Measurements from ENCODE around the gene NAA10. TPM values are rescaled to one million over a fixed set of nuclear protein-coding genes. Genes with fewer than 3 reads are reported as not detected.

NAA10 gene
- total and polyA plus RNA-seq, 2 donors: 24.7 to 139 TPM

GRCh38 chrX:153881281-153881680, 53.6 kb downstream of the NAA10 start:
- H3K4me3 ChIP-seq (ENCODE audit: low read depth, low read length): no peak overlapping the region
- 74% methylated on average over 7 of the region's 7 CpGs for WGBS
- DNase-seq (ENCODE audit: extremely low spot score): no peak
- H3K36me3 ChIP-seq (ENCODE audit: insufficient read depth): no peaks in the 10 kb centered on the region
- H3K27ac ChIP-seq (ENCODE audit: low read depth): no peak overlapping the region
- no peaks in the 10 kb centered on the region for H3K4me1 ChIP-seq (ENCODE audit: insufficient read depth)

DNA sequence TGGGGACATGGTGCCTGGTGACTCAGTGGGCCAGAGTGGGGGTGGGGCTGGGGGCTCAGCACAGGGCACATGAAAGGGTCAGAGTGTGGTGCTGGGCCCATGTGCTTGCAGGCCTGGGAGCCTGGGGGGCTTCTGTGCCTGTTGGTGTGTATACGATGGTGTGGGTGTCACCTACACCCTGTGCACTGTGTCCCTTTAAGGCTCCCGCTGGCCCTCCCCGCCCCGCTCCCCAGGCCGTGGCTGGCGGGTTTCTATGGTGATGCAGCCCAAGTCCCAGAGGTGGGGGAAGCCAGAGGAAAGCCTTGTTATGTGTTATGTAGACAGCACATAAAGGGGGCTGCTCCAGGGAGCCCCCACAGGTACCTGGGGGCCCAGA, 54.4 kb downstream of the NAA10 start:
- no peaks in the 10 kb centered on the region for H3K36me3 ChIP-seq (ENCODE audit: insufficient read depth)
- H3K4me1 ChIP-seq (ENCODE audit: insufficient read depth): no peaks in the 10 kb centered on the region
- H3K4me3 ChIP-seq (ENCODE audit: low read depth, low read length): no peak overlapping the region
- 22% methylated on average over 6 of the region's 6 CpGs for WGBS
- DNase-seq (ENCODE audit: extremely low spot score): no peak
- no peak overlapping the region for H3K27ac ChIP-seq (ENCODE audit: low read depth)

DNA sequence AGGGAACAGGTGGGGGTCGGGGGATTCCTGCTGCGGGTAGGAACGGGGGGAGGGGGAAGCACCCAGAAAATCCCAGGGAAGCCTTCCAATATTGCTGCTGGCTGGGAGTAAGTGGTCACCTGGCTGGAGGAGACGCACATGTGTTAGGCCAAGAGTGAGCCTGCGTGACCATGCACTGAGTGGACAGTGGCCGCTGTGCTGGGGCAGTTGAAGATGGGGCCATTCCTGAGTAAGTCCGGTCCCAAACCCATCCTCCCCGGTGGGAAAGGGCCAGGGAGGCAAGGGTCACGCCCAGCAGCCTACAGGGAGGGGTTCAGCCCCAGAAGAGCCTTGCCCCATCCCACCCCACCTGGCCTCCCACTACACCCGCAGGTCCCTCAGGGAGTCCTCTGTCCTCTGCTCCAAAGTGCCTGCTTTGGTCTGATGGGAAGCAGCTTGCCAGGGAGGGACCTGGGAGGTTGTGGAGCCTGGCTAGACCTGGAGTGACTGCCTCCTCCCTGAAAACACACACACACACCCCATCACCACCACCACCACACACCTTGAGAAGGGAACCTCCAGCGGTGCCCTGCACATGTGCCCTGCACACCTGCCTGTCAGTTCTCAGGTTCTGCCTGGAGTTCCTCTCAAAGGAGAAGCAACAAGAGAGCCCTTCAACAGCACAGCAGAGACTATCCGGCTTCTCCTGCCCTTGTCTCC, 54.9 kb downstream of the NAA10 start:
- DNase-seq (ENCODE audit: extremely low spot score): no peak
- no peaks in the 10 kb centered on the region for H3K4me1 ChIP-seq (ENCODE audit: insufficient read depth)
- WGBS: 54% methylated on average over 12 of the region's 12 CpGs
- no peak overlapping the region for H3K4me3 ChIP-seq (ENCODE audit: low read depth, low read length)
- H3K27ac ChIP-seq (ENCODE audit: low read depth): no peak overlapping the region
- H3K36me3 ChIP-seq (ENCODE audit: insufficient read depth): no peaks in the 10 kb centered on the region

Small RNA genes within 50 kb of the gene (small RNA-seq; reads per million reads assigned to genes)
- not detected for gene MIR3202-1

Other genes with a start within 250 kb of the NAA10 start
- 10.0 TPM for gene SLC6A8, start 247.1 kb downstream of the NAA10 start, total RNA-seq
- 76.1 TPM for gene SLC6A8, start 247.1 kb downstream of the NAA10 start, polyA plus RNA-seq
- gene BCAP31, start 210.7 kb downstream of the NAA10 start, total RNA-seq: 68.6 TPM
- gene BCAP31, start 210.7 kb downstream of the NAA10 start, polyA plus RNA-seq: 239 TPM
- 5.2 TPM for gene ABCD1, start 210.2 kb downstream of the NAA10 start, total RNA-seq
- gene ABCD1, start 210.2 kb downstream of the NAA10 start, polyA plus RNA-seq: 19.0 TPM
- gene PLXNB3, start 170.8 kb downstream of the NAA10 start, total RNA-seq: 5.9 TPM
- gene PLXNB3, start 170.8 kb downstream of the NAA10 start, polyA plus RNA-seq: 25.8 TPM
- gene SRPK3, start 154.0 kb downstream of the NAA10 start, total RNA-seq: 4.3 TPM
- 2.3 TPM for gene SRPK3, start 154.0 kb downstream of the NAA10 start, polyA plus RNA-seq
- 21.0 TPM for gene IDH3G, start 140.7 kb downstream of the NAA10 start, total RNA-seq
- gene IDH3G, start 140.7 kb downstream of the NAA10 start, polyA plus RNA-seq: 67.4 TPM
- gene SSR4, start 140.4 kb downstream of the NAA10 start, total RNA-seq: 102 TPM
- 326 TPM for gene SSR4, start 140.4 kb downstream of the NAA10 start, polyA plus RNA-seq
- gene PDZD4, start 104.5 kb downstream of the NAA10 start, total RNA-seq: 6.6 TPM
- gene PDZD4, start 104.5 kb downstream of the NAA10 start, polyA plus RNA-seq: 28.0 TPM
- 5.6 TPM for gene L1CAM, start 48.9 kb downstream of the NAA10 start, total RNA-seq
- gene L1CAM, start 48.9 kb downstream of the NAA10 start, polyA plus RNA-seq: 12.7 TPM
- gene AVPR2, start 30.4 kb downstream of the NAA10 start, total RNA-seq: 0.53 TPM
- gene AVPR2, start 30.4 kb downstream of the NAA10 start, polyA plus RNA-seq: 7.7 TPM
- gene ARHGAP4, start 8.8 kb downstream of the NAA10 start, total RNA-seq: 11.6 TPM
- gene ARHGAP4, start 8.8 kb downstream of the NAA10 start, polyA plus RNA-seq: 28.4 TPM
- 4.4 TPM for gene RENBP, start 9.6 kb upstream of the NAA10 start, total RNA-seq
- gene RENBP, start 9.6 kb upstream of the NAA10 start, polyA plus RNA-seq: 12.1 TPM
- 15.4 TPM for gene HCFC1, start 36.8 kb upstream of the NAA10 start, total RNA-seq
- 35.2 TPM for gene HCFC1, start 36.8 kb upstream of the NAA10 start, polyA plus RNA-seq
- gene TMEM187, start 37.7 kb upstream of the NAA10 start, total RNA-seq: 2.3 TPM
- gene TMEM187, start 37.7 kb upstream of the NAA10 start, polyA plus RNA-seq: 13.6 TPM
- gene IRAK1, start 84.9 kb upstream of the NAA10 start, total RNA-seq: 9.5 TPM
- gene IRAK1, start 84.9 kb upstream of the NAA10 start, polyA plus RNA-seq: 67.2 TPM
- 30.5 TPM for gene MECP2, start 162.7 kb upstream of the NAA10 start, total RNA-seq
- gene MECP2, start 162.7 kb upstream of the NAA10 start, polyA plus RNA-seq: 25.9 TPM
- gene OPN1LW, start 209.2 kb upstream of the NAA10 start, total RNA-seq: not detected
- gene OPN1LW, start 209.2 kb upstream of the NAA10 start, polyA plus RNA-seq: not detected
- gene OPN1MW, start 247.6 kb upstream of the NAA10 start, total RNA-seq: not detected
- gene OPN1MW, start 247.6 kb upstream of the NAA10 start, polyA plus RNA-seq: not detected